ENCODE data around the gene HSP90AB1.
"Not testable (repeated sequence)": the region's sequence is repeated elsewhere in the genome, so short reads cannot be mapped to it uniquely, and the experiment has no call there.

HSP90AB1 gene

GRCh38 chr6:44222486-44223318 is 24.2 kb upstream of the HSP90AB1 start:
- no peak for DNase-seq (ENCODE audit: low read depth)

- DNase-seq (ENCODE audit: low read depth) = peak; percentile 66
These were observed 23.4 kb upstream of the HSP90AB1 start, which contains the start of gene SLC29A1 for GRCh38 chr6:44223319-44224028. SLC29A1 (plus strand) TSS chr6:44223595; CDS start chr6:44227314, 3,719 bp downstream.

- DNase-seq (ENCODE audit: low read depth) = peak; percentile 40
These were observed 22.6 kb upstream of the HSP90AB1 start for GRCh38 chr6:44224029-44224964.

- DNase-seq (ENCODE audit: low read depth) = no peak
These were observed 22.0 kb upstream of the HSP90AB1 start for GRCh38 chr6:44224965-44225305.

GRCh38 chr6:44225579-44226325 is 21.1 kb upstream of the HSP90AB1 start:
- DNase-seq (ENCODE audit: low read depth) = no peak

GRCh38 chr6:44226368-44227147 is 20.3 kb upstream of the HSP90AB1 start:
- no peak for DNase-seq (ENCODE audit: low read depth)

GRCh38 chr6:44227148-44227793 is 19.6 kb upstream of the HSP90AB1 start:
- DNase-seq (ENCODE audit: low read depth) = no peak

- no peak for DNase-seq (ENCODE audit: low read depth)
These were observed 18.9 kb upstream of the HSP90AB1 start for GRCh38 chr6:44228031-44228430.

GRCh38 chr6:44228433-44228832 is 18.5 kb upstream of the HSP90AB1 start:
- DNase-seq (ENCODE audit: low read depth) = no peak

- no peak for DNase-seq (ENCODE audit: low read depth)
These were observed 18.1 kb upstream of the HSP90AB1 start for GRCh38 chr6:44228836-44229235.

- DNase-seq (ENCODE audit: low read depth) = no peak
These were observed 17.4 kb upstream of the HSP90AB1 start for GRCh38 chr6:44229376-44230033.

- no peak for DNase-seq (ENCODE audit: low read depth)
These were observed 16.7 kb upstream of the HSP90AB1 start for GRCh38 chr6:44230034-44230675.

- DNase-seq (ENCODE audit: low read depth) = not testable (repeated sequence)
These were observed 15.5 kb upstream of the HSP90AB1 start for GRCh38 chr6:44231426-44231825.

- DNase-seq (ENCODE audit: low read depth) = no peak
These were observed 14.0 kb upstream of the HSP90AB1 start for GRCh38 chr6:44232676-44233566.

GRCh38 chr6:44233567-44234100 is 13.3 kb upstream of the HSP90AB1 start:
- no peak for DNase-seq (ENCODE audit: low read depth)

- DNase-seq (ENCODE audit: low read depth) = peak; percentile 80
These were observed 12.5 kb upstream of the HSP90AB1 start for GRCh38 chr6:44234101-44235025.

GRCh38 chr6:44235269-44235668 is 11.6 kb upstream of the HSP90AB1 start:
- no peak for DNase-seq (ENCODE audit: low read depth)

Measured in EH (cell line).